Esophagus squamous epithelium (tissue), 4 donors: Measurements from ENCODE around the gene ENTPD2.

Source experiments
- POLR2A ChIP-seq, 4 donors: fragments of 450-650 bp; IDR thresholded peaks; one replicate each; pipeline ENCODE4 v1.6.1; 2017; ENCODE audit warnings: antibody characterized with exemption in 4 of 4, mild to moderate bottlenecking in 4 of 4, moderate library complexity in 3 of 4
- TF ChIP-seq, protein P1 (sequence below), 6 experiments: fragments of 450-650 bp in 4 of 6; fragments of 200-600 bp in 2 of 6; sonication (generic) in 2 of 6; IDR thresholded peaks; one replicate each; pipeline ENCODE4 v1.5.1; 2016 to 2019; ENCODE audit warnings: antibody characterized with exemption in 6 of 6, mild to moderate bottlenecking in 4 of 6, moderate library complexity in 4 of 6

GRCh38 chr9:137034039-137034708, 19.7 kb downstream of the ENTPD2 start:
- TF ChIP-seq, protein P1, sequence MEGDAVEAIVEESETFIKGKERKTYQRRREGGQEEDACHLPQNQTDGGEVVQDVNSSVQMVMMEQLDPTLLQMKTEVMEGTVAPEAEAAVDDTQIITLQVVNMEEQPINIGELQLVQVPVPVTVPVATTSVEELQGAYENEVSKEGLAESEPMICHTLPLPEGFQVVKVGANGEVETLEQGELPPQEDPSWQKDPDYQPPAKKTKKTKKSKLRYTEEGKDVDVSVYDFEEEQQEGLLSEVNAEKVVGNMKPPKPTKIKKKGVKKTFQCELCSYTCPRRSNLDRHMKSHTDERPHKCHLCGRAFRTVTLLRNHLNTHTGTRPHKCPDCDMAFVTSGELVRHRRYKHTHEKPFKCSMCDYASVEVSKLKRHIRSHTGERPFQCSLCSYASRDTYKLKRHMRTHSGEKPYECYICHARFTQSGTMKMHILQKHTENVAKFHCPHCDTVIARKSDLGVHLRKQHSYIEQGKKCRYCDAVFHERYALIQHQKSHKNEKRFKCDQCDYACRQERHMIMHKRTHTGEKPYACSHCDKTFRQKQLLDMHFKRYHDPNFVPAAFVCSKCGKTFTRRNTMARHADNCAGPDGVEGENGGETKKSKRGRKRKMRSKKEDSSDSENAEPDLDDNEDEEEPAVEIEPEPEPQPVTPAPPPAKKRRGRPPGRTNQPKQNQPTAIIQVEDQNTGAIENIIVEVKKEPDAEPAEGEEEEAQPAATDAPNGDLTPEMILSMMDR (IDR thresholded peaks at IDR 0.05): no peak
- no peak for TF ChIP-seq POLR2A (IDR thresholded peaks at IDR 0.05)
